ENCODE data around the gene SLC35E1. TPM values are rescaled to one million over a fixed set of nuclear protein-coding genes. Genes with fewer than 3 reads are reported as not detected.
A peak's percentile ranks its signal among the peaks of the same experiment; 100 is the strongest.
"Not testable (repeated sequence)": the region's sequence is repeated elsewhere in the genome, so short reads cannot be mapped to it uniquely, and the experiment has no call there.

SLC35E1 gene
- total RNA-seq, 2 donors from 2014 or later: 26.6 to 30.6 TPM

- WGBS, 2 experiments (ENCODE audit: insufficient coverage in 1 of 2, insufficient read length in 1 of 2): 93 to 97% methylated on average over 4 to 8 of the region's 8 CpGs
- no peak for DNase-seq
- H3K4me1 Mint-ChIP-seq: no peaks in the 10 kb centered on the region
- no peaks in the 10 kb centered on the region for H3K27me3 Mint-ChIP-seq (ENCODE audit: insufficient read depth)
- H3K36me3 ChIP-seq (ENCODE audit: control insufficient read depth, insufficient read depth, low read length): peaks cover 43% of the 10 kb centered on the region
- no peaks in the 10 kb centered on the region for H3K27me3 ChIP-seq (ENCODE audit: control insufficient read depth, insufficient read depth, low read length, poor library complexity, severe bottlenecking)
- no peaks in the 10 kb centered on the region for H3K9me3 Mint-ChIP-seq
- H3K4me3 ChIP-seq (ENCODE audit: low read length): no peak overlapping the region
- no peak for TF ChIP-seq CTCF (conservative IDR thresholded peaks at IDR 0.05)
- H3K4me3 Mint-ChIP-seq: no peak overlapping the region
- H3K27ac ChIP-seq (ENCODE audit: low read depth, low read length): no peak overlapping the region
- H3K4me1 ChIP-seq (ENCODE audit: control insufficient read depth, insufficient read depth, low read length): no peaks in the 10 kb centered on the region
- H3K9me3 ChIP-seq (ENCODE audit: control insufficient read depth, low read length): no peaks in the 10 kb centered on the region
- H3K9ac ChIP-seq (ENCODE audit: extremely low read depth, low read length, poor library complexity, severe bottlenecking): no peak overlapping the region
- peaks cover 48% of the 10 kb centered on the region for H3K36me3 Mint-ChIP-seq (ENCODE audit: low read depth)
- no peak overlapping the region for H3K27ac Mint-ChIP-seq
Observed at GRCh38 chr19:16561382-16561781, 10.8 kb downstream of the SLC35E1 start.

GRCh38 chr19:16559780-16560276, 12.4 kb downstream of the SLC35E1 start:
- Histone ChIP-seq H3K27ac (ENCODE audit: low read depth, low read length) (no peak overlapping the region), H3K9me3 (ENCODE audit: control insufficient read depth, low read length) (no peaks in the 10 kb centered on the region), H3K9ac (ENCODE audit: extremely low read depth, low read length, poor library complexity, severe bottlenecking) (no peak overlapping the region), H3K4me3 (ENCODE audit: low read length) (no peak overlapping the region), H3K4me1 (ENCODE audit: control insufficient read depth, insufficient read depth, low read length) (no peaks in the 10 kb centered on the region), H3K36me3 (ENCODE audit: control insufficient read depth, insufficient read depth, low read length) (peaks cover 49% of the 10 kb centered on the region), H3K27me3 (ENCODE audit: control insufficient read depth, insufficient read depth, low read length, poor library complexity, severe bottlenecking) (no peaks in the 10 kb centered on the region)
- DNase-seq: no peak
- peaks cover 48% of the 10 kb centered on the region for H3K36me3 Mint-ChIP-seq (ENCODE audit: low read depth)
- peak overlapping the region; percentile 36 for H3K27ac Mint-ChIP-seq
- no peak for TF ChIP-seq CTCF (conservative IDR thresholded peaks at IDR 0.05)
- H3K4me3 Mint-ChIP-seq: no peak overlapping the region
- no peaks in the 10 kb centered on the region for H3K4me1 Mint-ChIP-seq
- 91 to 93% methylated on average over 7 to 10 of the region's 10 CpGs for WGBS, 2 experiments (ENCODE audit: insufficient coverage in 1 of 2, insufficient read length in 1 of 2)
- H3K27me3 Mint-ChIP-seq (ENCODE audit: insufficient read depth): no peaks in the 10 kb centered on the region
- H3K9me3 Mint-ChIP-seq: no peaks in the 10 kb centered on the region

- Histone ChIP-seq H3K27ac (ENCODE audit: low read depth, low read length) (no peak overlapping the region), H3K4me3 (ENCODE audit: low read length) (no peak overlapping the region), H3K9ac (ENCODE audit: extremely low read depth, low read length, poor library complexity, severe bottlenecking) (no peak overlapping the region), H3K27me3 (ENCODE audit: control insufficient read depth, insufficient read depth, low read length, poor library complexity, severe bottlenecking) (no peaks in the 10 kb centered on the region), H3K36me3 (ENCODE audit: control insufficient read depth, insufficient read depth, low read length) (peaks cover 44% of the 10 kb centered on the region), H3K9me3 (ENCODE audit: control insufficient read depth, low read length) (no peaks in the 10 kb centered on the region), H3K4me1 (ENCODE audit: control insufficient read depth, insufficient read depth, low read length) (no peaks in the 10 kb centered on the region)
- H3K27me3 Mint-ChIP-seq (ENCODE audit: insufficient read depth): no peaks in the 10 kb centered on the region
- no peak overlapping the region for H3K4me3 Mint-ChIP-seq
- no peak for TF ChIP-seq CTCF (conservative IDR thresholded peaks at IDR 0.05)
- H3K36me3 Mint-ChIP-seq (ENCODE audit: low read depth): peaks cover 43% of the 10 kb centered on the region
- H3K27ac Mint-ChIP-seq: no peak overlapping the region
- DNase-seq: no peak
- 95% methylated on average over 7 to 8 of the region's 8 CpGs for WGBS, 2 experiments (ENCODE audit: insufficient coverage in 1 of 2, insufficient read length in 1 of 2)
- no peaks in the 10 kb centered on the region for H3K9me3 Mint-ChIP-seq
- H3K4me1 Mint-ChIP-seq: no peaks in the 10 kb centered on the region
Observed at GRCh38 chr19:16554776-16555175, 17.4 kb downstream of the SLC35E1 start.

GRCh38 chr19:16551902-16552301, 20.3 kb downstream of the SLC35E1 start:
- not testable (repeated sequence) for H3K4me3 Mint-ChIP-seq
- peaks cover 36% of the 10 kb centered on the region for H3K36me3 Mint-ChIP-seq (ENCODE audit: low read depth)
- WGBS, 2 experiments (ENCODE audit: insufficient coverage in 1 of 2, insufficient read length in 1 of 2): 88 to 94% methylated on average over 1 to 6 of the region's 6 CpGs

More at GRCh38 chr19:16551902-16552301, 20.3 kb downstream of the SLC35E1 start:
- not testable (repeated sequence) for H3K27ac Mint-ChIP-seq; DNase-seq; H3K27me3 ChIP-seq (ENCODE audit: control insufficient read depth, insufficient read depth, low read length, poor library complexity, severe bottlenecking); H3K27ac ChIP-seq (ENCODE audit: low read depth, low read length); H3K4me1 Mint-ChIP-seq; H3K9ac ChIP-seq (ENCODE audit: extremely low read depth, low read length, poor library complexity, severe bottlenecking); H3K4me1 ChIP-seq (ENCODE audit: control insufficient read depth, insufficient read depth, low read length); H3K9me3 Mint-ChIP-seq; H3K4me3 ChIP-seq (ENCODE audit: low read length); H3K27me3 Mint-ChIP-seq (ENCODE audit: insufficient read depth); H3K9me3 ChIP-seq (ENCODE audit: control insufficient read depth, low read length)
- peaks cover 42% of the 10 kb centered on the region for H3K36me3 ChIP-seq (ENCODE audit: control insufficient read depth, insufficient read depth, low read length)
